ENCODE data around the gene PTPRZ1. TPM values are rescaled to one million over a fixed set of nuclear protein-coding genes. Genes with fewer than 3 reads are reported as not detected.

The PTPRZ1 gene
- total and polyA plus RNA-seq, 2 of the 4 experiments (the other 2 are of a cell fraction): not detected

GRCh38 chr7:122056977-122057376 is 184.0 kb downstream of the PTPRZ1 start:
- H3K79me1 ChIP-seq (ENCODE audit: low read depth in 1 of 2, low read length in 2 of 2): no peaks in the 10 kb centered on the region
- WGBS, 2 experiments (ENCODE audit: extremely low coverage in 2 of 2, insufficient read length in 1 of 2): no CpG with 5 or more reads among the region's 2 CpGs
- H3K27ac ChIP-seq (ENCODE audit: insufficient read depth, low read length): no peak overlapping the region
- intact Hi-C loops (cut with micrococcal nuclease): no loop called here
- no peak overlapping the region for H3K4ac ChIP-seq (ENCODE audit: low read depth, low read length)
- no peaks in the 10 kb centered on the region for H4K20me1 ChIP-seq (ENCODE audit: insufficient read depth, low read length)
- H3K9me1 ChIP-seq (ENCODE audit: insufficient read depth, low read length): no peaks in the 10 kb centered on the region
- POLR2A ChIA-PET (ENCODE audit: unreplicated experiment): no interaction called here
- no peak overlapping the region for H3K56ac ChIP-seq (ENCODE audit: extremely low read depth, insufficient read depth, low read length)
- no TSS peak for BruUV-seq (replicated peaks)
- no peak overlapping the region for H2AK5ac ChIP-seq (ENCODE audit: low read depth, low read length)
- dilution Hi-C loops (cut with HindIII; ENCODE audit: low sequenced_read_pairs, unreplicated experiment): no loop called here
- H3K23ac ChIP-seq (ENCODE audit: low read depth, low read length): no peak overlapping the region
- H3K4me3 ChIP-seq (ENCODE audit: insufficient read depth, low read depth, low read length): no peak overlapping the region
- H3K4me2 ChIP-seq (ENCODE audit: low read depth, low read length): no peak overlapping the region
- H3K9ac ChIP-seq (ENCODE audit: low read depth, low read length): no peak overlapping the region
- H3K14ac ChIP-seq (replicated peaks; ENCODE audit: low read depth, low read length): no peak overlapping the region
- no peaks in the 10 kb centered on the region for H3K27me3 ChIP-seq (ENCODE audit: control insufficient read depth, insufficient read depth, low read length)
- no peaks in the 10 kb centered on the region for H3K9me3 ChIP-seq (ENCODE audit: control insufficient read depth, insufficient read depth, low read length)
- H4K91ac ChIP-seq (ENCODE audit: insufficient read depth, low read depth, low read length): no peak overlapping the region
- DNase-seq (no peak), ATAC-seq (ENCODE audit: low read depth) (no peak)
- no peak overlapping the region for H3K18ac ChIP-seq (ENCODE audit: low read depth, low read length)
- CTCF ChIA-PET: no interaction called here
- no peaks in the 10 kb centered on the region for H3K4me1 ChIP-seq (ENCODE audit: control insufficient read depth, insufficient read depth, low read length)
- no peak overlapping the region for H2BK120ac ChIP-seq (ENCODE audit: low read depth, low read length)
- no peak overlapping the region for H4K8ac ChIP-seq (ENCODE audit: low read depth in 2 of 2, low read length in 2 of 2)
- H2BK5ac ChIP-seq (ENCODE audit: low read depth, low read length, poor library complexity, severe bottlenecking): no peak overlapping the region
- no peak overlapping the region for H2BK15ac ChIP-seq (ENCODE audit: low read depth, low read length)
- H3K36me3 ChIP-seq (ENCODE audit: control insufficient read depth, insufficient read depth, low read length): no peaks in the 10 kb centered on the region
- in situ Hi-C loops (cut with MboI; ENCODE audit: low sequenced_read_pairs): no loop called here
- H2BK20ac ChIP-seq (ENCODE audit: low read depth, low read length): no peak overlapping the region
- no peak overlapping the region for H2AFZ ChIP-seq (replicated peaks; ENCODE audit: low read length, poor library complexity)
- TF ChIP-seq MXI1 (IDR thresholded peaks at IDR 0.05; ENCODE audit: borderline replicate concordance, low read depth, low read length): no peak
- no peak for TF ChIP-seq ELK1 (IDR thresholded peaks at IDR 0.05; ENCODE audit: borderline replicate concordance, low read depth, low read length)
- no peak for TF ChIP-seq CHD1 (IDR thresholded peaks at IDR 0.05; ENCODE audit: low read depth, low read length)
- no peak for TF ChIP-seq RCOR1 (IDR thresholded peaks at IDR 0.05; ENCODE audit: insufficient replicate concordance, low read length)
- no peak for TF ChIP-seq CEBPB (IDR thresholded peaks at IDR 0.05; ENCODE audit: low read depth, low read length)
- no peak for TF ChIP-seq NFE2L2 (IDR thresholded peaks at IDR 0.05; ENCODE audit: low read depth, low read length)
- TF ChIP-seq BHLHE40 (IDR thresholded peaks at IDR 0.05; ENCODE audit: low read depth, low read length): no peak
- no peak for TF ChIP-seq FOS (IDR thresholded peaks at IDR 0.05; ENCODE audit: low read depth, low read length)
- TF ChIP-seq CTCF (conservative IDR thresholded peaks at IDR 0.05; ENCODE audit: low read depth, low read length): no peak
- TF ChIP-seq MAZ (IDR thresholded peaks at IDR 0.05; ENCODE audit: borderline replicate concordance, low read depth, low read length): no peak
- no peak overlapping the region for H2AK9ac ChIP-seq (replicated peaks; ENCODE audit: low read depth, low read length, poor library complexity)
- no peak overlapping the region for H4K5ac ChIP-seq (ENCODE audit: low read depth, low read length)
